Nephron (organoid): ENCODE results near the gene TPBGL.
A peak's percentile ranks its signal among the peaks of the same experiment; 100 is the strongest.

Source experiments
- H3K27ac Mint-ChIP-seq, 3 experiments: 2 replicates each; pipeline ENCODE4 v1.8.0; 2020; ENCODE audit warnings: mixed read lengths in 3 of 3, mild to moderate bottlenecking in 2 of 3, moderate library complexity in 1 of 3
- H3K27me3 Mint-ChIP-seq: 2 replicates; pipeline ENCODE4 v1.8.0; 2021; ENCODE audit warnings: low read depth, mild to moderate bottlenecking, moderate library complexity, mixed read lengths
- H3K36me3 Mint-ChIP-seq: 2 replicates; pipeline ENCODE4 v1.8.0; 2020; ENCODE audit warnings: low read depth, mixed read lengths
- H3K4me1 Mint-ChIP-seq: 2 replicates; pipeline ENCODE4 v1.8.0; 2020; ENCODE audit warnings: mixed read lengths
- H3K4me3 Mint-ChIP-seq, 3 experiments: 2 replicates each; pipeline ENCODE4 v1.8.0; 2020; ENCODE audit warnings: mild to moderate bottlenecking in 3 of 3, mixed read lengths in 3 of 3, moderate library complexity in 2 of 3
- H3K9me3 Mint-ChIP-seq: 2 replicates; pipeline ENCODE4 v1.8.0; 2020; ENCODE audit warnings: mixed read lengths
- TF ChIP-seq, protein P1 (sequence below), 3 experiments: fragments of 200-600 bp; sonication (generic); IDR thresholded peaks; one replicate each; pipeline ENCODE4 v1.5.0; 2021; ENCODE audit warnings: antibody characterized with exemption in 3 of 3; ENCODE audit not compliant: unreplicated experiment in 3 of 3

TPBGL gene

DNA sequence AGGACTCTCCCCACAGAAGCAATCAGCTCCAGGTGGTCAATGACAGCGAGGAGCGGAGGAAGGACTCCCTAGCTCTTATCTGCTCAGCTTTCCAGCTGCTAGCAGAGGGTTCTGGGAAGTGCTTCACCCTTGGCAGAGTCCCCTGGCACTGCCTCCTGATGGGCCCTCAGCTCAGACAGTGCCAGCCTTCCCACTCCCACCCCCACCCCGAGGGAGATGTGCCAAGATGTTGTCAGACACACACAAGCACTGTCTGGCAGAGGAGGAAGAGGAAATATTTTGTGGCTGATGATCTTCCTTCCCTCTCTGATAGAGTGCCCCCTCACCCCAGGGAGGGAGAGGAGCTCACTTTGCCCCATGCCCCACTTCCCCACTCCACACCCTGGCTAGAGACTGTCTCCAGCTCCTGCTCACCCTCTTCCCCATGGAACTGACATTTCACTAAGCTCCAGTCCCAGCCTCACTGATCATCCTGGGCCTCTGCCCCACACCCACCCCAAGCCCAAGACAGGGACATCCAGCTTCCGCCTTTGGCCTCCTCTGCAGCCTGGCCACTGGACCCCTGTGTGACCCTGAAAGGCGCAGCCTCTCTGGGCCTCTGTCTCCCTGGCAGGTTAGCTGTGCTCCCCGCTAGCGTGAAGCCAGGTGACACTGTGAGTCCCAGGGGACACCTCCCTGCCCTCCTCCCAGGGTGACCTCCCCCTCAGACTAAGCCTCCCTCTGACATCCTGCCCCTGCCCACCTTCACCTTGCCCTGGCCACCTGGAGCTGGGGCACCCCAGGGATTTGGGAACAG, 45.2 kb upstream of the TPBGL start:
- Mint-ChIP-seq H3K27ac (no peak overlapping the region), H3K4me3 (no peak overlapping the region), H3K4me1 (peaks cover 39% of the 10 kb centered on the region), H3K36me3 (no peaks in the 10 kb centered on the region), H3K9me3 (no peaks in the 10 kb centered on the region), H3K27me3 (peaks cover 12% of the 10 kb centered on the region)
- TF ChIP-seq, protein P1, sequence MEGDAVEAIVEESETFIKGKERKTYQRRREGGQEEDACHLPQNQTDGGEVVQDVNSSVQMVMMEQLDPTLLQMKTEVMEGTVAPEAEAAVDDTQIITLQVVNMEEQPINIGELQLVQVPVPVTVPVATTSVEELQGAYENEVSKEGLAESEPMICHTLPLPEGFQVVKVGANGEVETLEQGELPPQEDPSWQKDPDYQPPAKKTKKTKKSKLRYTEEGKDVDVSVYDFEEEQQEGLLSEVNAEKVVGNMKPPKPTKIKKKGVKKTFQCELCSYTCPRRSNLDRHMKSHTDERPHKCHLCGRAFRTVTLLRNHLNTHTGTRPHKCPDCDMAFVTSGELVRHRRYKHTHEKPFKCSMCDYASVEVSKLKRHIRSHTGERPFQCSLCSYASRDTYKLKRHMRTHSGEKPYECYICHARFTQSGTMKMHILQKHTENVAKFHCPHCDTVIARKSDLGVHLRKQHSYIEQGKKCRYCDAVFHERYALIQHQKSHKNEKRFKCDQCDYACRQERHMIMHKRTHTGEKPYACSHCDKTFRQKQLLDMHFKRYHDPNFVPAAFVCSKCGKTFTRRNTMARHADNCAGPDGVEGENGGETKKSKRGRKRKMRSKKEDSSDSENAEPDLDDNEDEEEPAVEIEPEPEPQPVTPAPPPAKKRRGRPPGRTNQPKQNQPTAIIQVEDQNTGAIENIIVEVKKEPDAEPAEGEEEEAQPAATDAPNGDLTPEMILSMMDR (IDR thresholded peaks at IDR 0.05; ENCODE audit: unreplicated experiment in 3 of 3): no peak

DNA sequence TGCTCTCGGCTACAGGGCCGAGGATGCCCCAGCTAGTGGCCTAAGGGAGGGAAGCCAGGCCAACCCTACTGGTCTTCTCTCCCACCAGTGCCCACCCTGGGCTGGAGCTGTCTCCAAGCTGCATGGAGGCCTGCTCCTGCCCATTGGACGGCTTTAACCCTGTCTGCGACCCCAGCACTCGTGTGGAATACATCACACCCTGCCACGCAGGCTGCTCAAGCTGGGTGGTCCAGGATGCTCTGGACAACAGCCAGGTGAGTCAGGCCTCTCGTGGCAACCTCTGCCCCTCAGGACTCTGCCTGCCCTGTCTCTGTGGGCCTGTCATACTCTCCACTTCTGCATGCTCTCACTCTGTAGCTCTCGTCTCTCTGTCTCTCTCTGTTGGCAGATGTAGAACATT, 44.1 kb upstream of the TPBGL start:
- TF ChIP-seq, protein P1 (IDR thresholded peaks at IDR 0.05; ENCODE audit: unreplicated experiment in 3 of 3): no peak
- Mint-ChIP-seq H3K9me3 (no peaks in the 10 kb centered on the region), H3K4me1 (peaks cover 32% of the 10 kb centered on the region)

DNA sequence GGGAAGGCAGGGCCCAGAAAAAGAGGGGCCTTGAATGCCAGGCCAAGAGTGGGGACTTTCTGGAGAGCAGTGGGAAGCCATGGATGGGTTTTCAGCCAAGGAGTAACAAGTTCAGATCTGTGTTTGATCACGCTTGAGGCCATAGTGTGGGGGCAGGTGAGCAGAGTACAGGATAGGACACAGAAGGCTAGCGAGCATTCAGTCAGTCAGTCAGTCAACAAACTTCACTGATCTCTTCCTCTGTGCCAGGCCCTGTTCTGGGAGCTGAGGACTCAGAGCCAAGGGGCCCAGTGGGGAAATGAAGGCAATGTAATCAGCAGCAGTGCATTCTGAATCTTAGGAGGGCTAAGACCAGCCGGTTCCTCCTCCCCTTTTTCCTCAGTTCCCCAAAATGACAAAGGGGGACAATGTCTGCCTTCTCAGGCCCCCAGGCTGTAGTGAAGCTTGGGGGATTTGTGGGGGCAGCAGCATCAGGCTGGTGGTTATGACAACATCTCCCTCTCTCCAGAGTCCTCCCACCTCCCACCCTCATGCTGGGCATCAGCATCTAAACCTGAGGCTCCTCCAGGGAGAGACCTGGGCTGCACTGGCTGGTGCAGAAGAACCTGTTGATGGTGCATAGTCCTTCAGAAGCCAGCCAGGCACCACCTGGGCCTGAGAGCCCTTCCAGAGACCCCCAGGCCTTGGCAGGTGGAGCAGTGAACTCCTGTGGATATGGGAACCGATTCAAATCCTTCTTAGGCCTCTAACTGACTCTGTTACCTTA, 42.9 kb upstream of the TPBGL start:
- H3K27me3 Mint-ChIP-seq: peaks cover 25% of the 10 kb centered on the region
- H3K4me1 Mint-ChIP-seq: peaks cover 32% of the 10 kb centered on the region
- no peaks in the 10 kb centered on the region for H3K36me3 Mint-ChIP-seq
- no peak overlapping the region for H3K4me3 Mint-ChIP-seq
- TF ChIP-seq, protein P1 (IDR thresholded peaks at IDR 0.05; ENCODE audit: unreplicated experiment in 3 of 3): no peak
- H3K27ac Mint-ChIP-seq: no peak overlapping the region
- no peaks in the 10 kb centered on the region for H3K9me3 Mint-ChIP-seq

More for the DNA sequence above, 44.1 kb upstream of the TPBGL start:
- Mint-ChIP-seq H3K27me3 (peaks cover 15% of the 10 kb centered on the region), H3K36me3 (no peaks in the 10 kb centered on the region), H3K27ac (peak overlapping the region in 2 of 3 experiments; percentile 69 to 70), H3K4me3 (no peak overlapping the region)

DNA sequence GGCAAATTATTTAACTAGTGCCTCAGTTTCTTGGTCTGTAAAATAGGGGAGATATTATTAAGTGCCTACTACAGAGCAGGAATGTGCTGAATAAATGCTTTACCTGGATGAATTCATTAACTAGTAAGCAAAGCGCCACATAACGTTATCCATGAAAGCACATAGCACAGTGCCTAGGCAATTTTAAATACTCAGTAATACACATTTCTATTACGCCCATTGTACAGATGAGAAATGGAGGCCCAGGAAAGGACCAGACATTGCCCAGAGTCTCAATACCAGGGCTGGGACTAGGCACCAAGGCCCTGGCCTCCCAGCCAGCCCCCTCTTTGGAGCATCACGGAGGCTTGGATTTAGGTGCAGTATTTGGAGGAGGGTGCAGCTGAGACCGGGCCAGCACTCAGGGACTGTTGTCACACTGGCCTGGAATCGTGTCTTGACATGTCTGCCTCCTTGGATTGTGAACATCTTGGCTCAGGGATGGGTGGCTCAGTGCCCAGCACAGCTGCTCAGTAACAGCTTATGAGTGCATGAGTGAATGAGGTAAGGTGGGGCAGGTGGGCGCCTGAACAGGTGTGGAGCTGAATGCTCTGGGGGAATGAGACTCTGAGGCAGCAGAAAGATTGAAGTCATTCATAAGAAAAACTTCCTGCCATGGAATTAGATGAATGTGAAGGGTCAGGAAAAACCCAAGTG, 42.1 kb upstream of the TPBGL start:
- no peaks in the 10 kb centered on the region for H3K36me3 Mint-ChIP-seq
- H3K27me3 Mint-ChIP-seq: peaks cover 25% of the 10 kb centered on the region
- H3K4me3 Mint-ChIP-seq: no peak overlapping the region
- H3K9me3 Mint-ChIP-seq: no peaks in the 10 kb centered on the region
- peak overlapping the region in 1 of 3 experiments; percentile 14 for H3K27ac Mint-ChIP-seq
- peaks cover 32% of the 10 kb centered on the region for H3K4me1 Mint-ChIP-seq
- TF ChIP-seq, protein P1 (IDR thresholded peaks at IDR 0.05; ENCODE audit: unreplicated experiment in 3 of 3): no peak

DNA sequence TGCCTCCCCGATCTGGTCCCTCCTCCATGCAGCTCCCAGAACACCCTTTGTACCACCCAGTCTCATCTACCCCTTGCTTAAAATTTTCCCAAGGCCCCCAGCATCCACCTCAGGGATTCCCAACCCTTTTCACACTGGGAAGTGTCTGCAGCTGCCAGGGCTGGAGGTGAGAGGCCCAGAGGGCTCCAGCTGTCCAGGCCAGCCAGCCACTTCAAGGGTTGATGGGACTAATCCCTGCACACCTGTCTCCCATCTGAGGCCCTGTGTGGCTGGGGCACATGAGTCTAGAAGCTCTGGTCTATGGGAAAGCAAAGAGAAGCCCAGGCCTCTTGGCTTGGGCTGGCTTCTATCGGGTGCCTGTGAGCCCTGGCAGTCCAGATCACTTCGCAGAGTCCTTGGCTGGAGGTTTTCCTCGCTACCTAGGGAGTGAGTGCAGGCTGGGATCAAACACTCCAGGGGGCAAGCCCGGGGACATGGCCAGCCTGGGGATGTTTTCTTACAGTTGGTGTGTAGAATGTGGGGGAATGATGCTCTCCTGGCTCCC, 41.1 kb upstream of the TPBGL start:
- Mint-ChIP-seq H3K27ac (peak overlapping the region in 1 of 3 experiments; percentile 14), H3K9me3 (no peaks in the 10 kb centered on the region), H3K4me1 (peaks cover 32% of the 10 kb centered on the region), H3K36me3 (no peaks in the 10 kb centered on the region), H3K27me3 (peaks cover 25% of the 10 kb centered on the region), H3K4me3 (no peak overlapping the region)
- TF ChIP-seq, protein P1 (IDR thresholded peaks at IDR 0.05; ENCODE audit: unreplicated experiment in 3 of 3): no peak
